T-helper 9 cell (primary cell): ENCODE data around the gene CLOCK.

Experiments used
- DNase-seq: peaks from one replicate; pipeline ENCODE4 v3.0.0-alpha.2; 2020

Gene CLOCK

GRCh38 chr4:55378617-55379467, 167.9 kb downstream of the CLOCK start:
- no peak for DNase-seq
